ENCODE data around the gene FANCM. TPM values are rescaled to one million over a fixed set of nuclear protein-coding genes. Genes with fewer than 3 reads are reported as not detected.
"Not testable (repeated sequence)": the region's sequence is repeated elsewhere in the genome, so short reads cannot be mapped to it uniquely, and the experiment has no call there.

The FANCM gene
- polyA plus RNA-seq, 6 donors from 2014 or later: 4.3 to 10.0 (median 8.3) TPM

GRCh38 chr14:45169906-45170305 is 34.2 kb downstream of the FANCM start:
- ATAC-seq (ENCODE audit: low read depth in 2 of 2) (no peak), DNase-seq (no peak)
- Mint-ChIP-seq H3K4me1 (no peaks in the 10 kb centered on the region), H3K27me3 (no peaks in the 10 kb centered on the region), H3K9me3 (no peaks in the 10 kb centered on the region), H3K4me3 (no peak overlapping the region), H3K27ac (peak overlapping the region in 1 of 6 donors; percentile 15), H3K36me3 (peaks cover 0 to 7% of the 10 kb centered on the region in 2 donors)

DNA sequence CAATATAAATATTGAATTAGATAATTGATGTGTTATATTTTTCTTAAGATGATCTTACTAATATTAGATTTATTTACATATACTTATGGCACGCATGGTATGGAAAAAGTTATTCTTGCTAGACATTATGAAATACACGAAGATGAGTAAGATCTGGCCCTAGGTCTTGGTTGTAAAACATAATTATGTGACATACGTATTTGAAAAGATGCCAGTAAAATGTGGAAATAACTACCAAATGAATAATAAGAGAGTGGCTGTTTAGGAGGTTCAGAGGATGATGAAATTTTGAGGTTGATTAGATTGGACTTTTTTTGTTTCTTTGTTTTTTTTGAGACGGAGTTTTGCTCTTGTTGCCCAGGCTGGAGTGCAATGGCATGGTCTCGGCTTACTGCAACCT is 41.3 kb downstream of the FANCM start:
- no peak overlapping the region for H3K4me3 Mint-ChIP-seq
- no peaks in the 10 kb centered on the region for H3K27me3 Mint-ChIP-seq
- no peaks in the 10 kb centered on the region for H3K9me3 Mint-ChIP-seq
- no peak overlapping the region for H3K27ac Mint-ChIP-seq
- no peak for ATAC-seq (ENCODE audit: low read depth in 2 of 2)
- H3K4me1 Mint-ChIP-seq: no peaks in the 10 kb centered on the region
- DNase-seq: no peak
- H3K36me3 Mint-ChIP-seq: peaks cover 0 to 4% of the 10 kb centered on the region in 2 donors

GRCh38 chr14:45181329-45181728 is 45.6 kb downstream of the FANCM start:
- Mint-ChIP-seq H3K27ac (no peak overlapping the region), H3K4me3 (no peak overlapping the region), H3K36me3 (peaks cover 0 to 4% of the 10 kb centered on the region in 2 donors), H3K4me1 (no peaks in the 10 kb centered on the region), H3K9me3 (no peaks in the 10 kb centered on the region), H3K27me3 (no peaks in the 10 kb centered on the region)
- ATAC-seq (ENCODE audit: low read depth in 2 of 2) (no peak), DNase-seq (no peak)

DNA sequence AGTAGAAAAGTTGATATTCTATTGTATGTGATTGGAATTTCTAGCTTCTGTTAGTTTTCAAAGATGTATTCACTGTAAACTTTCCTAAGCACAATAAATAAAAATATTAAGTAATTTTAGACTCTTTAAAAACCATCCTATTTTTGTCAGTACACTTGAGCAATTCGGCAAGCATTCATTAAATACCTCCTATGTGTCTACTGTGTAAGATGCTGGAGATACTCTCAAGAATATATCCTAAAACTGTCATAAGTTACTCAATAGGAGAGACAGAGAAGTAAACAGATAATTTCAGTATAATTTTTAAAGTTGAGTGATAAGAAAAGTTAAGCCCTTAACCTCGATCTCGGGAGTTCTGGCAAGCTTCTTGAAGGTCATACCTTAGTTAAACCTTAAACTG is 46.1 kb downstream of the FANCM start:
- ATAC-seq (ENCODE audit: low read depth in 2 of 2) (no peak), DNase-seq (no peak)
- Mint-ChIP-seq H3K4me3 (no peak overlapping the region), H3K27ac (no peak overlapping the region), H3K4me1 (no peaks in the 10 kb centered on the region), H3K9me3 (no peaks in the 10 kb centered on the region), H3K36me3 (peaks cover 0 to 4% of the 10 kb centered on the region in 2 donors), H3K27me3 (no peaks in the 10 kb centered on the region)

DNA sequence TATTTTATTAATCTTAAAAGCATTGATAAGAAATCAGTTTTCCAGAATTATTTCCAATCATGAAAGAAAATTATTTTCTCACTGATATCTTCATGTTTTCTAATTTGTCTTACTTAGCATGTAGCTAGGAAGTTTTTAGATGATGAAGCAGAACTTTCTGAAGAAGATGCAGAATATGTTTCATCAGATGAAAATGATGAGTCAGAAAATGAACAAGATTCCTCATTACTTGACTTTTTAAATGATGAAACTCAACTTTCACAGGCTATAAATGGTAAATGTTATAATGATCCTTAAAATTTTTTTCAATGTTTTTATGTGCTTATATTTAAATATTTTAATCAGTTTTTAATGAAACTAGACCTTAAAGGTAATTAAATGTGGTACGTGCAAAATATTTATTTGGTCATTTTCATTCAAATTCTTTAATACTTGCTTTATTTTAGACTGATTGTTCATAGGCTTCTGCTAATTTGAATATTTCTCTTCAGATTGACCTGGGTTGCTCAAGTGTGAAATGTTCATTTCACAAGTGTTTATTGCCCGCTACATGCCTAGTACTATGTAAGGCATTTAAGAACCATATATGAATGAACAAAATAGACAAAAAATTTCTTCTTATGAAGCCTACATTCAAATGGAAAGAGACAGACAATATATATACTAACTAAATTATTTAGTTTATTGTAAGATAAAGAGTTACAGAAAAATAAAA is 49.5 kb downstream of the FANCM start:
- peak overlapping the region in 2 of 6 donors; percentile 20 to 27 for H3K27ac Mint-ChIP-seq
- ATAC-seq (ENCODE audit: low read depth in 2 of 2) (no peak), DNase-seq (no peak)
- H3K27me3 Mint-ChIP-seq: no peaks in the 10 kb centered on the region
- H3K36me3 Mint-ChIP-seq: peaks cover 0 to 15% of the 10 kb centered on the region in 2 donors
- no peaks in the 10 kb centered on the region for H3K4me1 Mint-ChIP-seq
- no peaks in the 10 kb centered on the region for H3K9me3 Mint-ChIP-seq
- H3K4me3 Mint-ChIP-seq: no peak overlapping the region

- ATAC-seq (ENCODE audit: low read depth in 2 of 2) (no peak), DNase-seq (no peak)
- Mint-ChIP-seq H3K27me3 (no peaks in the 10 kb centered on the region), H3K9me3 (no peaks in the 10 kb centered on the region), H3K4me3 (no peak overlapping the region), H3K36me3 (peaks cover 0 to 23% of the 10 kb centered on the region in 2 donors), H3K27ac (no peak overlapping the region), H3K4me1 (peaks cover 0 to 7% (median 0%) of the 10 kb centered on the region in 3 donors)
Measured at GRCh38 chr14:45194964-45195363, 59.2 kb downstream of the FANCM start.

DNA sequence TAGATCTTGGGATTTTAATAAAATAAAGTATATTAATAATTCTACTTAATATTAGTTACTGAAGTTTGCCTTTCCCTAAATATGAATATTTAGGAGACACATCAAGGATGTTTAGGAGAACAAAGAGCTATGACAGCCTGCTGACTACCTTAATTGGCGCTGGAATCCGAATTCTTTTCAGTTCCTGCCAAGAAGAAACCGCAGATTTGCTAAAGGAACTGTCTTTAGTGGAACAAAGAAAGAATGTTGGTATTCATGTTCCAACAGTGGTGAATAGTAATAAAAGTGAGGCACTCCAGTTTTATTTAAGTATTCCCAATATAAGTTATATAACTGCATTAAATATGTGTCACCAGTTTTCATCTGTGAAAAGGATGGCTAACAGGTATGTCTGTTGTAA is 62.8 kb downstream of the FANCM start:
- H3K27ac Mint-ChIP-seq: no peak overlapping the region

GRCh38 chr14:45199230-45199629 is 63.5 kb downstream of the FANCM start:
- no peak for ATAC-seq (ENCODE audit: low read depth in 2 of 2)
- Mint-ChIP-seq H3K4me1 (peaks cover 0 to 7% (median 0%) of the 10 kb centered on the region in 3 donors), H3K9me3 (no peaks in the 10 kb centered on the region), H3K27me3 (no peaks in the 10 kb centered on the region), H3K4me3 (no peak overlapping the region), H3K36me3 (peaks cover 0 to 22% of the 10 kb centered on the region in 2 donors), H3K27ac (no peak overlapping the region)
- no peak for DNase-seq

More for the DNA sequence above, 62.8 kb downstream of the FANCM start:
- ATAC-seq (ENCODE audit: low read depth in 2 of 2) (no peak), DNase-seq (no peak)
- Mint-ChIP-seq H3K4me3 (no peak overlapping the region), H3K27me3 (no peaks in the 10 kb centered on the region), H3K9me3 (no peaks in the 10 kb centered on the region), H3K4me1 (peaks cover 0 to 7% (median 0%) of the 10 kb centered on the region in 3 donors), H3K36me3 (peaks cover 0 to 22% of the 10 kb centered on the region in 2 donors)

- H3K27ac Mint-ChIP-seq: peak overlapping the region in 2 of 6 donors; percentile 16 to 48
- peak; percentile 41 to 45 for ATAC-seq (ENCODE audit: low read depth in 2 of 2)
- H3K4me1 Mint-ChIP-seq: peaks cover 0 to under 1% (median 0%) of the 10 kb centered on the region in 3 donors
- H3K36me3 Mint-ChIP-seq: peaks cover 6 to 14% of the 10 kb centered on the region in 2 donors
- no peaks in the 10 kb centered on the region for H3K9me3 Mint-ChIP-seq
- DNase-seq: no peak
- no peak overlapping the region for H3K4me3 Mint-ChIP-seq
- H3K27me3 Mint-ChIP-seq: no peaks in the 10 kb centered on the region
Measured at GRCh38 chr14:45201905-45202304, 66.2 kb downstream of the FANCM start.

DNA sequence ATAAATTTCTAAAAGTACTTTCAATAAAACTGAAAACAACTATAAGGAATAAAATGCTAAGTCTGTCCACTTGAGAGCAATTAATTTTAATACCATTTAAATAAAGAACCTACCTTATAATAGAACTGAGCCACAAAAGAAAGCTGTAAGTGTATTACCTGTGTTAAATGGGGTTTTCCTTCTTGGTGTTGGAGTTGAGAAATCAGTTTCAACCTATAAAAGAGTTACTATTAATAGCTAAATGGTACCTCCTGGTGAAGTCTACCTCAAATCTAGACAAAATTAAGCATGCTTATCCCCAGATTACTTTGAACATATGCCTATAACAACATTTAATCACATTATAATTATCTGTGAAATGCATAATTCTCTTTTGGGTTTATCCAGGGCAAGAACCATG is 68.5 kb downstream of the FANCM start:
- no peak overlapping the region for H3K4me3 Mint-ChIP-seq
- no peaks in the 10 kb centered on the region for H3K9me3 Mint-ChIP-seq
- peak overlapping the region in 2 of 6 donors; percentile 8 to 19 for H3K27ac Mint-ChIP-seq
- no peaks in the 10 kb centered on the region for H3K4me1 Mint-ChIP-seq
- H3K27me3 Mint-ChIP-seq: no peaks in the 10 kb centered on the region
- ATAC-seq (ENCODE audit: low read depth in 2 of 2): no peak
- H3K36me3 Mint-ChIP-seq: peaks cover 15 to 21% of the 10 kb centered on the region in 2 donors
- no peak for DNase-seq

- ATAC-seq (ENCODE audit: low read depth in 2 of 2) (no peak), DNase-seq (no peak)
- Mint-ChIP-seq H3K4me1 (peaks cover 0 to 4% (median 0%) of the 10 kb centered on the region in 3 donors), H3K4me3 (no peak overlapping the region), H3K9me3 (no peaks in the 10 kb centered on the region), H3K27ac (peak overlapping the region in 1 of 6 donors; percentile 64), H3K27me3 (no peaks in the 10 kb centered on the region), H3K36me3 (peaks cover 31 to 35% of the 10 kb centered on the region in 2 donors)
Measured at GRCh38 chr14:45210159-45210558, 74.4 kb downstream of the FANCM start.

GRCh38 chr14:45211295-45211694 is 75.6 kb downstream of the FANCM start:
- Mint-ChIP-seq H3K4me3 (no peak overlapping the region), H3K27ac (peak overlapping the region in 1 of 6 donors; percentile 71)

DNA sequence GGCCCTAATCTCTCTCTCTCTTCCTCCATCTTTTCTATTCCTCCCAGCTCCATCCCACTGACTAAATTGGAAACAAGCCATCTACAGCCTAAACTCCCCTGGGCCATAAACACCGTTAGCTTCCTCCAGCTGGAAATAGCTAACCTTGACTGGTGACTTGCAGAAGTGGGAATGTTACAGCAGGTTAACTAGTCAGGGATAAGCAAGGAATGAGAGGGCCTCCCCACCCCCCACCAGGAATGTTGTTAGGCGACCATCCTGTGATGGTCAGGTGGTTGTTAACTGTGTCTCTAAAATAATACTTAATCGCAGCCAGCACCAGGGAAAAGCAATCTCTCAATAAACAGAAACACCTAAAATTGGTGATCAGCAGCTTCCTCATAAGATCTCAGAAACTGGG is 76.5 kb downstream of the FANCM start:
- peak overlapping the region in 2 of 6 donors; percentile 29 to 57 for H3K27ac Mint-ChIP-seq
- H3K4me1 Mint-ChIP-seq: peaks cover 0 to 4% (median 0%) of the 10 kb centered on the region in 3 donors

More at GRCh38 chr14:45211295-45211694, 75.6 kb downstream of the FANCM start:
- peaks cover 31 to 35% of the 10 kb centered on the region in 2 donors for H3K36me3 Mint-ChIP-seq
- peaks cover 0 to 4% (median 0%) of the 10 kb centered on the region in 3 donors for H3K4me1 Mint-ChIP-seq
- ATAC-seq (ENCODE audit: low read depth in 2 of 2) (no peak), DNase-seq (no peak)
- H3K27me3 Mint-ChIP-seq: no peaks in the 10 kb centered on the region
- no peaks in the 10 kb centered on the region for H3K9me3 Mint-ChIP-seq

DNA sequence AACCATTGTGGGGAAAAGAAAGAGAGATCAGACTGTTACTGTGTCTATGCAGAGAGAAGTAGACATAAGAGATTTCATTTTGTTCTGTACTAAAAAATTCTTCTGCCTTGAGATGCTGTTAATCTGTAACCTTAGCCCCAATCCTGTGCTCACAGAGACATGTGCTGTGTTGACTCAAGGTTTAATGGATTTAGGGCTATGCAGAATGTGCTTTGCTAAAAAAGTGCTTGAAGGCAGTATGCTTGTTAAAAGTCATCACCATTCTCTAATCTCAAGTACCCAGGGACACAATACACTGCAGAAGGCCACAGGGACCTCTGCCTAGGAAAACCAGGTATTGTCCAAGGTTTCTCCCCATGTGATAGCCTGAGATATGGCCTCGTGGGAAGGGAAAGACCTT is 78.0 kb downstream of the FANCM start:
- H3K27me3 Mint-ChIP-seq; H3K4me1 Mint-ChIP-seq; H3K9me3 Mint-ChIP-seq; ATAC-seq (ENCODE audit: low read depth in 2 of 2); H3K4me3 Mint-ChIP-seq; DNase-seq; H3K27ac Mint-ChIP-seq: not testable (repeated sequence)
- peaks cover 20 to 24% of the 10 kb centered on the region in 2 donors for H3K36me3 Mint-ChIP-seq

More for the DNA sequence above, 76.5 kb downstream of the FANCM start:
- H3K9me3 Mint-ChIP-seq: no peaks in the 10 kb centered on the region
- H3K36me3 Mint-ChIP-seq: peaks cover 23 to 25% of the 10 kb centered on the region in 2 donors
- no peak for ATAC-seq (ENCODE audit: low read depth in 2 of 2)
- no peak overlapping the region for H3K4me3 Mint-ChIP-seq
- no peak for DNase-seq
- H3K27me3 Mint-ChIP-seq: no peaks in the 10 kb centered on the region
